ENCODE data around the gene MRPS2.
"Not testable (repeated sequence)": the region's sequence is repeated elsewhere in the genome, so short reads cannot be mapped to it uniquely, and the experiment has no call there.

GRCh38 chr9:135534826-135535225, 34.3 kb downstream of the MRPS2 start:
- TF ChIP-seq, protein P1, sequence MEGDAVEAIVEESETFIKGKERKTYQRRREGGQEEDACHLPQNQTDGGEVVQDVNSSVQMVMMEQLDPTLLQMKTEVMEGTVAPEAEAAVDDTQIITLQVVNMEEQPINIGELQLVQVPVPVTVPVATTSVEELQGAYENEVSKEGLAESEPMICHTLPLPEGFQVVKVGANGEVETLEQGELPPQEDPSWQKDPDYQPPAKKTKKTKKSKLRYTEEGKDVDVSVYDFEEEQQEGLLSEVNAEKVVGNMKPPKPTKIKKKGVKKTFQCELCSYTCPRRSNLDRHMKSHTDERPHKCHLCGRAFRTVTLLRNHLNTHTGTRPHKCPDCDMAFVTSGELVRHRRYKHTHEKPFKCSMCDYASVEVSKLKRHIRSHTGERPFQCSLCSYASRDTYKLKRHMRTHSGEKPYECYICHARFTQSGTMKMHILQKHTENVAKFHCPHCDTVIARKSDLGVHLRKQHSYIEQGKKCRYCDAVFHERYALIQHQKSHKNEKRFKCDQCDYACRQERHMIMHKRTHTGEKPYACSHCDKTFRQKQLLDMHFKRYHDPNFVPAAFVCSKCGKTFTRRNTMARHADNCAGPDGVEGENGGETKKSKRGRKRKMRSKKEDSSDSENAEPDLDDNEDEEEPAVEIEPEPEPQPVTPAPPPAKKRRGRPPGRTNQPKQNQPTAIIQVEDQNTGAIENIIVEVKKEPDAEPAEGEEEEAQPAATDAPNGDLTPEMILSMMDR (optimal IDR thresholded peaks at IDR 0.05 in 1 of 3, IDR thresholded peaks at IDR 0.05 in 1 of 3, conservative IDR thresholded peaks at IDR 0.05 in 1 of 3; ENCODE audit: extremely low read depth in 1 of 3, insufficient read depth in 2 of 3, low read length in 3 of 3): not testable (repeated sequence)
- not testable (repeated sequence) for TF ChIP-seq EZH2 (IDR thresholded peaks at IDR 0.05; ENCODE audit: low read length)

Data from keratinocyte (primary cell).